ENCODE measurements around the gene SHB.
A peak's percentile ranks its signal among the peaks of the same experiment; 100 is the strongest.
"Not testable (repeated sequence)": the region's sequence is repeated elsewhere in the genome, so short reads cannot be mapped to it uniquely, and the experiment has no call there.

Gene SHB

GRCh38 chr9:37966412-37967013, 102.5 kb downstream of the SHB start:
- no peak for DNase-seq

- not testable (repeated sequence) for DNase-seq
Observed at GRCh38 chr9:37965676-37966345, 103.2 kb downstream of the SHB start.

- DNase-seq = no peak
Observed at GRCh38 chr9:37965116-37965515, 103.9 kb downstream of the SHB start.

GRCh38 chr9:37964740-37965081, 104.3 kb downstream of the SHB start:
- DNase-seq = no peak

DNA sequence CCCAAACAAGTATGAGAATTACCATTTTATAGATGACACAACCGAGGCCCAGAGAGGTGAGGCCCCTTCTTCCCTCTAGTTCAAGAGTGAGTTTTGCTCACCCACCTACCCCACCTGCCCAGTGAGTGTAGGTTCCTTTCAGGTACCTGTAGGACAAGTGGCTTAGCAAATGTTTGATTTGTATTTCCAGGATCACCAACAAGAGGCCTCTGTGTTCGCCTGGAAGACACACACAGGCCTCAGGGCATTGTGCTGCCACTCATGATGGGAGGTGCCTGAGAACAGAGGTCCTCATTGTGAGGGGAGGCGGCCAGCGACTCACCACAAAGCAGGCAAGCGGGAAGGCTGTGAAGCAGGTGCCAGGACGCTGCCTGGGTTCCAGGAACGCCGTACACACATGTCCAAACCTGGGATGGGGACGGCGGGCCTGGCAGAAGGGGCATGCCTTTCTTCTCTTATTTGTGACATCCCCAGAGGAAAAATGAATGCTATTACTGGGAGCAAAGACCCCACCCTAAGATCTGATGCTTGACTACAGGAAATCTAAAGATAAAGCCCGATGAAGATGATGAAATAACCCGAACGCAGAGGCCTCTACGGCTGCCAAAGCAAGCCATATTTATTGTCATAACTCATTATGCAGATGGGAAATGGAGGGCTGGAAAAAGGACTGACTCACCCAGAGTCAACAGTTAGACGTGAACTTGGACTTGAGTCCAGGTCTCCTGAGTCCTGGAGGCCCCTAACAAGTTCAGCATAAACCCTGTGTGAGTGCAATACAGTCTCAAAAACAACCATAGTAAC, 104.9 kb downstream of the SHB start:
- no peak for DNase-seq

DNA sequence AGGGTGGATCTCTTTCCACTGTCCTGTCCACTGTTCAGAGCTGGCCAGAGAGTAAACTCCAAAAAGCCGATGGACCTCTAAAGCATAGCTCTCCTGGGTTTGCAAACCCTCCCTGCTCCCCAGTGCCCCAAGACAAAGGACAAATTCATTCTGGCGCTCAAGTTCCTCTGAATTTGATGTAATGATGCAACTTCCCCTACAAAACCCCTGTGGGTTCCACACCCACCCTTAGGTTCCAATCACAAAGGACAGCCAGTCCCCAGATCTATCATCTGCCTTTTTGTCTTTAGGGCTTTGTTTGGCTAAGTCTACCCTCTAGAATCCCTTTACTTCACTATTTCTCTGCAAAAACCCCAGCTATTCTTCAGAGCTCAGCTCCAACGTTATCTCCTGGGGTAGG, 107.7 kb downstream of the SHB start:
- peak in 1 of 2 donors; percentile 30 for DNase-seq

- no peak for DNase-seq
Observed at GRCh38 chr9:37960631-37961030, 108.4 kb downstream of the SHB start.

- no peak for DNase-seq
Observed at GRCh38 chr9:37959976-37960375, 109.1 kb downstream of the SHB start.

- no peak for DNase-seq
Observed at GRCh38 chr9:37958154-37958553, 110.9 kb downstream of the SHB start.

GRCh38 chr9:37957664-37957953, 111.4 kb downstream of the SHB start:
- no peak for DNase-seq

DNA sequence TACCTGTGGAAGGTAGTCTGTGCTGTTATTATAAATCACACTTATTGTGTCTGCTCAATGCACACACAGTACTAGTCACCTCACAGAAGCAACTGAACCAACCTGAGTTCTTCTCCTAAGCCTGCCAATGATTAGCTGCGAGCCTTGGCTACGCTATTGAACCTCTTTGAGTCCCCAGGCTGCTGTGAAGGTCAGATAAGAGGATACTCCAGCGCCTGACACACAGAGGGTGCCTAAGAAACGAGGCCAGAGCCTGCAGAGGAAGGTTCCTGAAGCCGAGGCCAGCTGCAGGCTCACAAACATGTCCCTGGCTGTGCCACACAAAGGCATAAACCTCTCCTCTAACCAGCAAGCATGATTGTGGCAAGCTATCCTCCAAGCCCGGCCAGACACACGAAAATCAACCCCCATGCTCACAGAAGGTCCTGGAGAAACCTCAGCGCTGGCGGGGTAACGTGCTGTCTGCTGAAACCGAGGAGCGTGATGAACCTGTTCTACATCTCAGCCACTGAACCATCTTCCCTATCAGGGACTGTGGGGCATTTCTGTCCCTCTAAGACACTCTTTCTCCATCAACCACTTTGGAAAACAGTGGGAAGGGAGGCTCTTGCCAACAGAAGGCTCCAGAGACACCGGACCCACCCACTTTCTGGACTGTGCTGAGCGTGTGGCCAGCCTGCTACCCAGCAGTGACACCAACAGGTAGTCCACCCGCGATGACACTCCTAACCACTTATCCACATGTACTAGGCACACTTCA, 111.9 kb downstream of the SHB start:
- DNase-seq = no peak

DNA sequence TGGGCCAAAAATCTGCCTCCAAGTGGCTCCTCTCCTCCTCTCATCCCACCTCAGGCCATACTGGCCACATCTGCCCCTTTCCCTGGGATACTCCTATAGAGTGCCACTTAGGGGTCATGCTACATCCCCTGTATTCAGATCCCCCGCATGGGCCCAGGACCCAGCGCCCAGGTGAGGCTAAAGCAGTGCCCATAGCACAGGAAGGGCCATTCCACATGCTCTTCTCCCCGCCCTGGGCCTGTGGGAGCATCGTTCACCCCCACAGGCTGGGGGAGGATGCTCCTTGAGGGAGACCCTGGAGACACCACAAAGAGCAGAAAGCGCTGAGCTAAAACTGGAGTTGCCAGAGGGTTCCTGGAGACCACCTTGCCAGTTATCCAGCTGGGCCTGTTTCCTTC, 112.6 kb downstream of the SHB start:
- DNase-seq = no peak

- no peak for DNase-seq
Observed at GRCh38 chr9:37955781-37956422, 113.1 kb downstream of the SHB start.

GRCh38 chr9:37954581-37954981, 114.4 kb downstream of the SHB start:
- DNase-seq = no peak

DNA sequence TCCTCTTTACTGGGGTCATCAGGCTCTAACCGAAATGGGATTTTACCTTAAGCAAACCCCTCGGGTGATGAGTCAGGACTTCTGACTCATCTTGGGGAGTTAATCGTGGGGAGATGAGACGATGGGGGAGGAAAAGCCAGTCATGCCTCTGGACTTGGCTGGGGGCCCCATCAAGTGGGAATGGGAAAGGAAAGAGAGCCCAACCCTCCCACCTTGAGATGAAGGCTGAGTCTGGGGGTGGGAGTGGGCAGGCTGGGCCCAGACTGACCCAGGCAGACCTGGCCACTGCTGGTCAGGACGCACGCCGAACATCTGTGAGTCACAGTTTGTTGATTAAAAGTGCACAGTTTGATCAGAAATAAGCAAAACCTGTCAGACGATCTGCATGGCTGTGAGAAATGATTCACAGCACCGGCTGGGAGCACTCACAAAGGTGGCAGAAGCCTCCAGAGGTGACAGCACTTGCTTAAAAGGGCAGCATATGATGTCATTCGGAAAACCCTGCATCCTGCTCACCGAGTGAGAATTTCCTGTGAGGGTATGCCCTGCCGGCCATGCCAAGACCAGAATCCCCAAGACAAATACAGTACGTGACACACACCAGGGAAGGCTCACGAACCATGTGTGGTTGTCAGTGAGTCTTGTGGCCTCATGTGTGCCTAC, 115.1 kb downstream of the SHB start:
- DNase-seq = no peak

GRCh38 chr9:37953206-37953774, 115.7 kb downstream of the SHB start:
- no peak for DNase-seq

DNA sequence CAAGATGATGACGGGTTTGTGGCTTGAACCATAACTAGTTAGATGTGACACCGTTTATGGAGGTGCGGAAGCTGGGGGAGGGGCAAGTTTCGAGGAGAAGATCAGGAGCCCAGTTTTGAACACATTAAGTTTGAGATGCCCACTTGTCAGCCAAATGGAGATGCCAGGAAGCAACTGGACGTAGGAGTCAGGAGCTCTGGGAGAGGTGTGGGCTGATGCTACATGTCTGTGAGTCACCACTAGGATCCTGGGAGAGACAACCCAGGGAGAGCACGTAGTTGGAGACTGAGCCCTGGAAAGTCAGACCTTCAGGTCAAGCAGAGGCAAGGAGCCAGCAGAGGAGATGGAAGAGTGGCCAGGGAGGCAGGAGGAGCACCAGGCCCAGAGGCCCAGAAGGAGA, 116.3 kb downstream of the SHB start:
- no peak for DNase-seq

DNA sequence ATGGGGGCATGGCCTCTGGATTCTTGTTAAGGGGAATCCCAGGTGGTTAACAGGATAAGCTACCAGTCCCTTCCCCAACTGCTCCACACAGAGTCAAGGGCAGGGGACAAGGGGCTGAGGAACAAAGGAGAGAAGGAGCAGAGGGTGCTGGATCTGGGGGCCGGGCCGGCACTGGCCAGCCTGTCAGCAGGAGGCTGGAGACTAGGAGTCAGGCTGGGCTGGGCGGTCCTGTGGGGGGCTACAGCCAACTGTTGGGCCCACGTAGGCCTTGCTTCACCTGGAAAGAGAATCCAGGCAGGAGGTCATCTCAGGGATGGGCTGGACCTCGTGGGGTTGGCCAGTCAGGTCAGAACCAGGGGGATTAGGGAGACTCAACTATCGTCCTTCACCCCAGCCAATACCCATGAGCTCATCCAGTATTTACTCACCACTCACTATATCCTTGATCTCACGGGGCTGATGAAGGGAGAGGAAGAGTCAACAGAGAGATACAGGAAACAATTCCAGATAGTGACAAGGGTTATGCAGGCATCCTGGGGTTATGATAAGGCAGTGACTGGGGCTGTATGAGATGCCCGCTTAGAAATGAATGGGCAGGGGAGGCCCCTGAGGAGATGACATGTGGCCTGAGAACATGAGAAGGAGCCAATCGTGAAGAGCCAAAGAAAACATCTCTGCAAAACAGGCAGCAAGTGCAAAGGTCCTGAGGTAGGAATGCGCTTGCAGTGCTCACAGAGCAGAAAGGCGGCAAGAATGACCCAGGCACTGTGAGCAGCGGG, 117.2 kb downstream of the SHB start:
- no peak for DNase-seq

GRCh38 chr9:37950561-37950960, 118.5 kb downstream of the SHB start:
- DNase-seq = no peak

DNA sequence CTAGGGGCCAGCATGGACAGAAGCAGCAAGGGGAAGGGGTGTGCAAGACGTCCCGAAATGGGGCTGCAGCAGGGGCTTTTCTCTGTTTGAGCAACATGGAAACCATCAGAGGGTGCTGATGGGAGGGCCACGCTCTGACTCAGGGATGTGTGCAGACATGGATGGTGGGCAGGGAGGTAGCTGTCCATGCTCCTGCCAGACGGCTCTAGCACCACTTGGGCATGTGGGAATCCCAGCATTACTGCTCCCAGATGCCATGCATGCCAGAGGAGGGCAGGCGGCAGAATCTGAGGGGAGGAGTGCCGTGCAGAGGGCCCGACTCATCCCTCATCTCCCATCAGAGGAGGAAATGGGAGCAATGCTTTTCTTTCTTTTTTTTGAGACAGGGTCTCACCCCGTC, 119.5 kb downstream of the SHB start:
- no peak for DNase-seq

DNA sequence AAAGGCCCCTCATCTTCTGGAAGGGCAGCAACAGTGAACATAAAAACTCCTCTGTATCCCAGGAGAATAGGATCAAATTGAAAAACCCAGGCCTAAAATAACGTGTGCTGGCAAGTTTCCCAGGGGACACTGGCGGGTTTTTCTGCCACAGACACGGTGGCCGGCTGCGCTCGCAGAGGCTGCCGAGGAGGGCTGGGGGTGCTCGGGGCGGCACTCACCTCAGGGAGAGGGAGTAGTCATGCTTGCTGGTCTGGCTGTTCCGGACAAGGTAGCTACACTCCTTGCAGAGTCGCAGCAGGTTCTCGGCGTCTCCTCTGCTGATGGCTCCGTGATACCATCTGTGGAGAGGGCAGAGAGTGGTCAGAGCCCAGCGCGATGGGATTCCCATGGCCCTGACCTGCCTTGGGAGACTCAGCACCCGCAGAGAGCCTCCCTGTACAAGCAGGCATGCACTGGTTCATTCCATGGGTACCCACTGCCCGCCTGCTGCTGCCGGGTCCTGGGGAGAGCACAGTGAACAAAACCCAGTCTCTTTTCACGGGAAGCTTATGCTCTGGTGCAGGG, 120.5 kb downstream of the SHB start:
- no peak for DNase-seq
